NCI-H187 treated with DMSO at 0.1 percent for 48 hours (cell line): Measurements from ENCODE around the gene RPL22.

Experiments used
- DNase-seq: peaks from one replicate; lab custom pipeline; 2025; lab: John Stamatoyannopoulos, UW

RPL22 gene

DNA sequence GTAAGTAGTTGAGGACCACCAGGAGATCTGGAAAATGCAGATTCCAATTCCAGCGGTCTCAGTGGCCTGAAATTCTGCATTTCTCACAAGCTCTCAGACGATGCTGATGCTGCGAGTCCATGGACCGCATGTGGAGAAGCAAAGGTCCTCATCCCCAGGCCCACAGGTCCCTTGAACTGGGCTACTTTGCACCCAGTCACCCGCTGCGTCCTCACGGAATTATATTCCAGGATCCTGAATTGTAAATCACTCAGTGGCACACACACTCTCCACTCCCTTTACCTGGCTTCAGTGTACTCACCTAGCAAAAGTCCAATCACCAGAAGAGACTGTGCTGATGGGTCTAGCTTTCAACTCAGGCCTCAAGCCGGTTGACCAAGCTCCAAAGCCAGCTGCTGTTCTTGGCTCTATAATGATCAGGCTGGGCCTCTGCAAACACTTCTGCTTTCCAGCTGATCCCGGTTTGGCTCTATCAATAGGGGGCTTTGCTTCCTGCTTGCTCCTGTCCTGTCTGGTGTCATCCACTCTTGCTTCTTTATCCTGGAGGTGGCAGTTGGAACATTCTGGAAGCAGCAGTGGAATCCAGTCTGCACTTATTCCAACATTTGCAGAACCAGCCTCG is 904 bp upstream of the RPL22 start:
- no peak for DNase-seq

DNA sequence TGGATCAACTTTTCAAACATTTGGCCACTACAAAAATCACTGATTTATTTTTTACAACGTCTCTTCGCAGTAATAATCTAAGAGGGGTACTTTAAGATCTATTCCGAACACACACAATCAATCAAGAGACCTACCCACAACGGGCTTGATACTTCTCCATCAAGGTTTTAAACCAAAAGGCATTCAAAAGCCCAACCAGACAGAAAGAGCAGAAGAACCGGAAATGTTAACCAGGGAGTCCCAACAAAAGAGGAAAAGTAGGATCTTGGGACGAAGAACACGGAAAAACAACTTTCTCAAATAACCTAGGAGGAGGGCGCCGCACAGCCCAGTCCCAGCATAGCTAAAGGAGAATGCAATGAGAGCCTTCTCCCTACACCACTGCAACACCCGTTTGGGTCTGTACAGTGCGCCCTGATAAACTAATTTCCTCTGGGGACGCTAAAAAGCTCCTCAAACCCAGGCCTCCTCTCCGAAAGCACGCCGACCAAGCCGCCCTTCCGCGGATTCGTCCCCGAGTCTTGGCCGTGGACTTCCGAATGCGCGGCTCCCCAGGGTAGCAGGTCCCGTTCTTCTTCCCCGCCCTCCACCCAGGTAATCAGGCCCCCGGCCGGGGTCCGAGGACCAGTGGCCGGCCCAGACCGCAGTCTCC is 623 bp downstream of the RPL22 start:
- no peak for DNase-seq

- DNase-seq = no peak
Measured at GRCh38 chr1:6197746-6198427, 1.5 kb downstream of the RPL22 start.

GRCh38 chr1:6191968-6192367 is 7.4 kb downstream of the RPL22 start:
- no peak for DNase-seq

- DNase-seq = no peak
Measured at GRCh38 chr1:6188466-6188865, 10.9 kb downstream of the RPL22 start.

DNA sequence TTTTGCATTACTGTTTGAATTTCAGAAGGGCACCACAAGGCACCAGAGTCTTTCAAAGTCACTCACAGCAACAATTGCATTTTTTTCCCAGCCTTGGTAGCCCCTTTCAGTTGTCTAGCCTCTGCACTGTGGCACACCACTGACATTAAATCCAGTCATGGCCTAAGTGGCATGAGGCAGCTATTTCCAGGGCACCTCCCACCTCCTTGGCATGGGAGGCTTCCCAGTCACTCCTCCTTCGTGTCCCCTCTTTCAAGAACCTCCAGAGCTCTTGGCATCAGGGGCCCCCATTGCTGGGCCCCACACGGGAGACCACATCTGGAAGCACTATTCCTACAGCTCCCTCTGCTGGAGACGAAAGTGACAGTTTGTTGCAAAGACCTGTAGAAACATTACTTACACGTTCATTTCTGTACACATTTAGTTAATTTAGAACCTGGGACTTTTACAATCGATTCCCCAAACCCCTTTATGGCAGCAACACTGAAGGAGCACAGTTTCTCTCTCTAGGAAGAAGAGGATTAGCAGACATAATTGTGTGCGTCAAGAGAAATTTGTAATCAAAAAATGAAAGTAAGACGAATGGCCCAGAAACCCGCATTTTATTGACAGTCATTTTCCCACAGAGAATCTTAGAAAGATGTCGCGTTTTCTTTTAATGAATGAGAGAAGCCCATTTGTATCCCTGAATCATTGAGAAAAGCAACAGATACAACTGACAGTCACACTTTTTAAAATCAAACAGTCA is 13.6 kb downstream of the RPL22 start:
- no peak for DNase-seq

DNA sequence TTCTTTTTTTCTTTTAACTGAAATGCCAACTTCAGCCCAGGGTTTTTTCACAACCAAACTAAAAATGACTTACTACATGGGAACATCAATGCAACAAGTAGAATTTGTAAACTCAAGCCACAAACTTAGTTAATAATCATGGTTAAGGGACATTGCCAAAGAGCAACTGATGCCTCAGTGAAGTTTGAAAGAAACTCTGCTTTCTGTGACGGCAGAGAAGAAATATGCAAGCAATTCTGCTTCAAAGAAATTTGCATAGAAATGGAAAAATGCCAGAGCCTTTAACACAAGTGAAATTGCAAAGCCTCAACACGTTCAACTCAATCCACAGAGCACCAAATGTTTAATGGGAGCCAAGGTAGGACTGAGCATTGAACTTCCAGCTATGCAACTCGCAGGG is 14.2 kb downstream of the RPL22 start:
- DNase-seq = no peak

DNA sequence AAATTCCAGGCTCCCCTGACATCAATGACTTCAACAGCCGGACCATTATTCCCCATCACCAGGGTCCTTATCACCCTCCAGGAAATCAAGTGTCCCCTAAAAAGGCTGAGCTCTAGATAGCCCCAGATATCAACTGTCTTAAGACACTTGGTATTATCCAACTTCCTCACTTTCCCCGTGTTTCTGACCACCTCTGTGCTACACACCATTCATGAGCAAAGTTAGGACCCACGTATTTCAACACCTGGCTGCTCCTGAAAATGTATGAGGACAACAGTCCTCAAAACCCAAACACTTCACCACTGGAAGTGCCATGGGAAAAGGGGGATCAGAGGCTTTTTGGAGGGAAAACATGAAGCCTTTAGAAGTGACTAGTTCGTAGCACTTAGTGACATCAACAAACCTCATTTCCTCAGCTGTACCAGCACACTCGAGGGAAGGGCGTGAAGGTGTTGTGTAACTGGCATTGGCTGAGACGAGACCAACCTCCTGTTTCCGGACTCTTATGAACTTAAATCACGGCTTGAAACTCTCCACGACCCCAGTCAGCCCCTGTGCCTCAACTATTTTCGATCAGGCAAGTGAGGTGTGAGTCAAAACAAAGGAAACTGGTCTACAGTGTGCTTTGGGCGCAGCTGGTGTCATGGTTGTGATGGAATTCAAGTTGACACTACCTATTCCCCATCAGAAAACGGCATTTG is 15.2 kb downstream of the RPL22 start:
- no peak for DNase-seq

- no peak for DNase-seq
Measured at GRCh38 chr1:6183520-6183989, 15.8 kb downstream of the RPL22 start.

DNA sequence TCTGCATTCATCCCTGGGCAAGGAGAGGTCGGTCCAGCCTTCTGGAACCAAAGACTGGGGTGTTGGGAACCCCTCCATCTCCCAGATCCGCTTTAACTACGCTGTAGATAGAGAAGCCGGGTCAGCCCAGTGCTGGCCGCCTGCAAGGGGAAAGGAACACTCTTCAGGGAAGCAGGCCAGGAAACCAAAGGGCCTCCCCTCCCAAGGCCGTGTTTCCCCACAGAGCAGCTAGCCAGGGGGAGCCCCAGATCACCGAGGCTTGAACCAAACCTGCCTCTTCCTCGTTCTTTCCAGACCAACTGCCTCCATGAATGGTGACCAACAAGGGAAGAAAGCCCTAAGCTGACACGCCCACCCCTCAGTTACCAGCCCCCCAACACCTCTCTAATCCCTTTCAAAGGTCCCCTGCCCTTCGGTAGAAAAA is 18.0 kb downstream of the RPL22 start:
- no peak for DNase-seq

DNA sequence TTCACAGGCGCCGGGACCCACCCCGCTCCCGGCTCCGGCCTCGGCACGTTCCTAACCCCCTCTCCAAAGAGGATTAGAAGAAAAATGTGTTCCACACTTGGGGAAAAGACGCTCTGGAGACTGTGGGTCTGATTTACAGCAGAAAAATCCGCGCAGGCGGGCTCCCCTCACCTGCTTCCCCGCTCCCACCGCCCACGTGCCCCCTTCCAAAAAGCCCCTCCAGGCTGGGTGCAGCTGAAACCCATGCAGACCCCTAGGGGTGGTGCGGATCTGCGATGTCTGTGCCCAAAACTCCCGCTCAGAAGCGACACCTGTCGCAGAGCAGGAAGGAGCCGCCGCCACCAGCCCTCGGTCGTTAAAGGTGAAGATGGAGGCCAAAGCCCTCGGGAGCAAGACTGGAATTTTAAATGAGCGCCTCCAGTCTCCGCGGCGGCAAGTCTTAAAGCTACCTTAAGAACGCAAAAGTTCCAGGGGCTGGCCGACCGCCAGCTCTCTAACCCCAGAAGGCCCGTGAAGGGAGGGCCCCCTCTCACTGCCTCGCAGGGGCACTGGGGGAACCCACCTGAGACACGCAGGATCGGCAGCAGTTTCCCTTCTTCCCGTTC is 18.6 kb downstream of the RPL22 start:
- no peak for DNase-seq

- no peak for DNase-seq
Measured at GRCh38 chr1:6180268-6180706, 19.1 kb downstream of the RPL22 start, which contains the start of gene CHD5. Gene CHD5 (minus strand): TSS chr1:6180321. CDS start chr1:6180023, 298 bp downstream.

- DNase-seq = no peak
Measured at GRCh38 chr1:6179564-6180175, 19.7 kb downstream of the RPL22 start.

GRCh38 chr1:6178751-6179563 is 20.4 kb downstream of the RPL22 start:
- no peak for DNase-seq

DNA sequence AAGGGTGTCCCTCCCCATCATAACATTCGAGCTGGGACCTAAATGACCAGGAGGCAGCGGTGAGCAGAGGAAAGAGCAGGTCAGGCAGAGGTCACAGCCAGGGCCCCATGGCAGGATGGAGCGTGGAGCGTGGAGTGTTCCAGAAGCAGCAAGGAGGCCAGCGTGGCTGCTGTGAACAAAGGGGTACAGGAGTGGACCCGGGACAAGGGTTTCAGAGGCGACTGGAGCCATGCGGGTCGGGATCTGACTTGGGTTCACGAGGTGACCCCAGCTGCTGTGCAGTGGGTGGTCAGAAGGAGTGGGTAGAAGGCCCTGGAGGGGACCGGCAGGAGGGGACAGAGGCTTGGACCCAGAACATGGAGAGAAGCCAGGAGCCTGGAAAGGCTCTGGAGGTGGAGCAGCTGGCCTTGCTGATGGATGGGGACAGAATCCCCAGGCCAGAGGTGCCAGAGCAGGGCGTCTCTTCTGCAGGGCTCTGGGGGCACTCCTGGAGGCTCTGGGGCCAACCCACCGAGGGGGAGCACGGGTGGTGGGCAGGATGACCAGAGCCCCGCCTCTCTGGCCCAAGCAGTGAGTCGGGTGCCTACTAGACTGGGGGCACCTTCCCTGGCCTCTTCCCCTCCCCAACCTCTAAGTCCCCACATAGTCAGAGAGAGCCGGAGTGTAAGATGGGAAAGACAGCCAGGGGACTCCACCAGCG is 21.6 kb downstream of the RPL22 start:
- no peak for DNase-seq

- no peak for DNase-seq
Measured at GRCh38 chr1:6176779-6177178, 22.6 kb downstream of the RPL22 start.

GRCh38 chr1:6175411-6175828 is 24.0 kb downstream of the RPL22 start:
- no peak for DNase-seq

GRCh38 chr1:6174621-6175410 is 24.6 kb downstream of the RPL22 start:
- DNase-seq = no peak

DNA sequence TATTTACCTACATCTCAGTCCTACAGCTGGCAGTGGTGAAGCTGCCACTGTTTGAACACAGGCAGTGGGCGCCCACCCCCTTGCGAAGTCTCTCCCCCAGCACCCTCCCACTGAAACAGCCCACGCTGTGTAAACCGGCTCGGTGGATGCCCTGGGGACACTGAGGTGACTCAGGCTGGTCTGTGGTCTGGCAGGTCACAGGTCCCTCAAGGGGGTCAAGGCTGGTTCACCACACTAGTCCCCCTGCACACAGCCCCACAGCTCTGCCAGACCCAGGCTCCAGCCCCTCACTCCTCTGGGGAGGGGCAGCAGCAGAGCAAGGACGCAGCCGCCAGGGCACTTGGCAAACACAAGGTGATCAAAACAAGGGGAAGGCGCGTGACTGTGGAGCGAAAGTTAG is 26.8 kb downstream of the RPL22 start:
- DNase-seq = no peak
